Loucy (cell line): ENCODE results near the gene VTCN1.

ENCODE experiments used
- H2AFZ ChIP-seq: fragments of 200-600 bp; sonication (generic); 2 replicates; pipeline ENCODE4 v1.6.0; 2016; ENCODE audit warnings: antibody characterized with exemption, mild to moderate bottlenecking, low read length, moderate library complexity
- H3F3A ChIP-seq: fragments of 200-600 bp; 2 replicates; pipeline ENCODE4 v1.6.0; 2016; ENCODE audit warnings: antibody characterized with exemption, low read depth, mild to moderate bottlenecking
- H3K27me3 ChIP-seq: fragments of 200-600 bp; sonication (generic); 2 replicates; pipeline ENCODE4 v1.6.1; 2014; ENCODE audit warnings: low read length, mild to moderate bottlenecking; ENCODE audit not compliant: insufficient read depth, poor library complexity, severe bottlenecking
- H3K36me3 ChIP-seq: fragments of 200-600 bp; sonication (generic); 2 replicates; pipeline ENCODE4 v1.6.1; 2016; ENCODE audit warnings: low read length; ENCODE audit not compliant: insufficient read depth
- H3K4me1 ChIP-seq: fragments of 200-600 bp; sonication (generic); 2 replicates; pipeline ENCODE4 v1.5.1; 2014; ENCODE audit warnings: low read length, mild to moderate bottlenecking; ENCODE audit not compliant: insufficient read depth, poor library complexity, severe bottlenecking
- H3K4me2 ChIP-seq: fragments of 200-600 bp; sonication (generic); 2 replicates; pipeline ENCODE4 v1.6.0; 2014; ENCODE audit warnings: antibody characterized with exemption, low read length, low read depth, mild to moderate bottlenecking; ENCODE audit not compliant: poor library complexity, severe bottlenecking
- H3K4me3 ChIP-seq: fragments of 200-600 bp; sonication (generic); 2 replicates; pipeline ENCODE4 v1.5.1; 2014; ENCODE audit warnings: low read length, mild to moderate bottlenecking, mixed read lengths; ENCODE audit not compliant: poor library complexity, severe bottlenecking
- H3K79me2 ChIP-seq: fragments of 200-600 bp; sonication (generic); 2 replicates; pipeline ENCODE4 v1.6.1; 2014; ENCODE audit warnings: low read length; ENCODE audit not compliant: insufficient read depth
- H3K9ac ChIP-seq: fragments of 200-600 bp; sonication (generic); 2 replicates; pipeline ENCODE4 v1.6.0; 2014; ENCODE audit warnings: mild to moderate bottlenecking, low read depth, low read length, moderate library complexity; ENCODE audit not compliant: poor library complexity, severe bottlenecking
- H3K9me2 ChIP-seq: fragments of 200-600 bp; sonication (generic); replicated peaks from 2 replicates; pipeline ENCODE4 v1.6.1; 2016; ENCODE audit warnings: low read depth, low read length, mixed read lengths
- H3K9me3 ChIP-seq: fragments of 200-600 bp; sonication (generic); 2 replicates; pipeline ENCODE4 v1.6.1; 2014; ENCODE audit warnings: mild to moderate bottlenecking, antibody characterized with exemption, low read length, low read depth; ENCODE audit not compliant: insufficient read depth
- H4K20me1 ChIP-seq: fragments of 200-600 bp; sonication (generic); 2 replicates; pipeline ENCODE4 v1.6.0; 2014; ENCODE audit warnings: antibody characterized with exemption, low read length, mild to moderate bottlenecking; ENCODE audit not compliant: insufficient read depth, poor library complexity, severe bottlenecking
- EZH2phosphoT487 ChIP-seq: fragments of 200-600 bp; IDR thresholded peaks from 2 replicates; pipeline ENCODE4 v1.6.1; 2018; ENCODE audit warnings: antibody characterized with exemption, mild to moderate bottlenecking, moderate library complexity, borderline replicate concordance
- TF ChIP-seq, protein P1 (sequence below): fragments of 200-600 bp; sonication (generic); conservative IDR thresholded peaks from 2 replicates; pipeline ENCODE4 v1.5.1; 2014; ENCODE audit warnings: mild to moderate bottlenecking, antibody characterized with exemption, low read length

Gene VTCN1

DNA sequence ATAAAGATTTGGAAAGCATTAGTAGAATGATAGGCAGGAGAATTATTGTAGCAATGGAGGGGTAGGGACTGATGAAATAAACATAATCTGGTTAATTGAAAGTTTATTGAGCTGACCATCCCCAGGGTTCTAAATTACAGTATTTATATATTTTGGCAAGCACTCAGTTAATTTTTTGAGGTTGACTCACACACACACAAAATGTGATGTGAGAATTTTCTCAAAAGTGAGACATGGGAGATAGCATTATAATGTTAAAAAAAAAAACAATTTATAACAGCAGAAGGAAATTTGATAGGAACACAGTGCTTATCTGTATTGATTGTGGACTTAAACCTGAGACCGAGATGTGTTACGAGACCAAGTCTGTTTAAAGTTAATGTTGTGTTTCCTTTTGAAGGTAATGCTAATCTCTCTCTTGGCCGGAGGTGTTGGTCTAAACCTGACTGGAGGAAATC is 113.7 kb downstream of the VTCN1 start:
- H3K9me2 ChIP-seq = no peaks in the 10 kb centered on the region
- H3F3A ChIP-seq = no peaks in the 10 kb centered on the region
- H3K4me1 ChIP-seq = peaks cover 6% of the 10 kb centered on the region
- no peaks in the 10 kb centered on the region for H3K9me3 ChIP-seq
- no peaks in the 10 kb centered on the region for H3K79me2 ChIP-seq
- no peak overlapping the region for H2AFZ ChIP-seq
- no peaks in the 10 kb centered on the region for H4K20me1 ChIP-seq
- H3K9ac ChIP-seq = no peak overlapping the region
- TF ChIP-seq EZH2phosphoT487 = no peak
- TF ChIP-seq, protein P1, sequence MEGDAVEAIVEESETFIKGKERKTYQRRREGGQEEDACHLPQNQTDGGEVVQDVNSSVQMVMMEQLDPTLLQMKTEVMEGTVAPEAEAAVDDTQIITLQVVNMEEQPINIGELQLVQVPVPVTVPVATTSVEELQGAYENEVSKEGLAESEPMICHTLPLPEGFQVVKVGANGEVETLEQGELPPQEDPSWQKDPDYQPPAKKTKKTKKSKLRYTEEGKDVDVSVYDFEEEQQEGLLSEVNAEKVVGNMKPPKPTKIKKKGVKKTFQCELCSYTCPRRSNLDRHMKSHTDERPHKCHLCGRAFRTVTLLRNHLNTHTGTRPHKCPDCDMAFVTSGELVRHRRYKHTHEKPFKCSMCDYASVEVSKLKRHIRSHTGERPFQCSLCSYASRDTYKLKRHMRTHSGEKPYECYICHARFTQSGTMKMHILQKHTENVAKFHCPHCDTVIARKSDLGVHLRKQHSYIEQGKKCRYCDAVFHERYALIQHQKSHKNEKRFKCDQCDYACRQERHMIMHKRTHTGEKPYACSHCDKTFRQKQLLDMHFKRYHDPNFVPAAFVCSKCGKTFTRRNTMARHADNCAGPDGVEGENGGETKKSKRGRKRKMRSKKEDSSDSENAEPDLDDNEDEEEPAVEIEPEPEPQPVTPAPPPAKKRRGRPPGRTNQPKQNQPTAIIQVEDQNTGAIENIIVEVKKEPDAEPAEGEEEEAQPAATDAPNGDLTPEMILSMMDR = no peak
- H3K27me3 ChIP-seq = no peaks in the 10 kb centered on the region
- peaks cover 88% of the 10 kb centered on the region; the same call in 1 of the 2 replicates for H3K36me3 ChIP-seq
- H3K4me2 ChIP-seq = no peak overlapping the region
- H3K4me3 ChIP-seq = no peak overlapping the region

DNA sequence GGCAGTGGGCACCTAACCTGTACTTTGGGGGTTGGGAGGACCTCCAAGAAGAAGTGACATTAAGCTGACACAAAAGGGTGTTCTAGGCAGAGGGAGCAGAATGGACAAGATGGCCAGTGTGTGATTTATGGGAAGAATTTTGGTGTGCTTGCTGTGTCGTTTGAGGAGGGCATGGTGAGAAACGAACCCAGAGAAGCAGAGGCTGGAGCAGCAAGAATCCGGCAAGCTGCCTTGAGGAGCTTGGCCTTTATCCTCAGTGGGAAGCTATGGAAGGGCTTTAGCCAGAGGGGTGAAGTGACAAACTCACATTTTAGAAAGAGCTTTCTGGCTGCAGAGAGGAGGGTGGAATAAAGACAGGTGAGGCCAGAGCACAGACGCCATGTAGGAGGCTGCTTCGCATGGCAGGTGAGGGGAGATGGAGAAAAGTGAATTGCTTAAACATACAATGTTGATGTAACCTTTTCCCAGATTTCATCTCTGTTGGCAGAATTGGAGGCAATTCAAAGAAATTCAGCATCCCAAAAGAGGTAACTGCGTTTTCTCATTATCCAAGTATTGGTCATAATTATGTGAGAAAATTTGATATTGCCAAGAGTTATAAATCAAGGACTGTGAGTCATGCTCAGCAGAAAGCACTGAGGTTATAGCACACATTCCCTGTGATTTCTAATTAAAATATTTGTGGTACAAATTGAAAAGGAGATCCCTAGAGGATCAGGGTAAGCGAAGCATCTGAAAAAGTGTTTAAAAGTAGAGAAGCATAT is 115.7 kb downstream of the VTCN1 start:
- no peaks in the 10 kb centered on the region for H3F3A ChIP-seq
- H3K9me3 ChIP-seq = no peaks in the 10 kb centered on the region
- H3K9me2 ChIP-seq = no peaks in the 10 kb centered on the region
- no peaks in the 10 kb centered on the region for H3K27me3 ChIP-seq
- H3K4me1 ChIP-seq = peaks cover 6% of the 10 kb centered on the region
- no peak for TF ChIP-seq EZH2phosphoT487
- TF ChIP-seq, protein P1 = no peak
- no peaks in the 10 kb centered on the region for H3K79me2 ChIP-seq
- H3K9ac ChIP-seq = no peak overlapping the region
- no peak overlapping the region for H2AFZ ChIP-seq
- H4K20me1 ChIP-seq = no peaks in the 10 kb centered on the region
- H3K4me2 ChIP-seq = no peak overlapping the region
- no peak overlapping the region for H3K4me3 ChIP-seq
- H3K36me3 ChIP-seq = peaks cover 90% of the 10 kb centered on the region; the same call in 1 of the 2 replicates

DNA sequence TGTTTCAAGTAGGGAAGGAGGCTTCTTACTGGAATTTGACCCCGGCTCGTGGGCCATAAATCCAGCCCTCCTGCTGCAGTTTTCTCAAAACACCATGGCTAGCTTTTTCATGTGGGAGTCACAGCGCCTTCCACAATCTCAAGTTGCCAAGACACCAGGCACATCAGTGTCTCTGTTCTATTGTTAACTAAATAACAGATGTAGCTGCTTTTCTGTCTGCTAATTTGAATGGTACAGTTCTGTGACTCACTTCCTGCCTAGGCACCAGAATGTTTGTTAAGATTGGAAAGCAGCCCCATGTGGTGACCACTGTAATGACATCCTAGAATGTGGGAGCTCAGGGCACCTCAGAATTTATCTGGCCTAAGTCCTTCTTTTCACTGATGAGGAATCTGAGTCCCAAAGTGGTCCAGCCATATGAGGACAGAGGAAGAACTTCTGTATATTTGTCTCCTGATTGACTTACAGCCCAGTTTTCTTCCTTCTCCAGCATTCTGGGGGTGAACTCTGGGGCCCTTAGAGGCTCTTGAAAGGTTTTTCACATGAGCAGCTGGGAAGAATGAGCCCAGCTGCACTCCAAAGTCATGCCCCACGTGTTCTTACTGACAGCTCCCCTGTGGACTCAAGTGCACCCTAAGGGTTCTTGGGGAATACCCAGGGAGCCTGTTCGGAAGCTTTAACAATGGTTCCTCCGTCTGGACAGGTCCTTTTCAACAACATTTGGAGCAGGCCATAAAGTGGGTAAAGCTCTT is 116.7 kb downstream of the VTCN1 start:
- Histone ChIP-seq H3K9me2 (no peaks in the 10 kb centered on the region), H2AFZ (no peak overlapping the region), H3K79me2 (no peaks in the 10 kb centered on the region), H4K20me1 (no peaks in the 10 kb centered on the region), H3K9me3 (no peaks in the 10 kb centered on the region), H3K9ac (no peak overlapping the region), H3F3A (no peaks in the 10 kb centered on the region), H3K4me2 (no peak overlapping the region), H3K4me1 (peaks cover 6% of the 10 kb centered on the region), H3K27me3 (no peaks in the 10 kb centered on the region), H3K4me3 (no peak overlapping the region), H3K36me3 (peaks cover 85% of the 10 kb centered on the region; the same call in 1 of the 2 replicates)
- TF ChIP-seq, protein P1 = peak; percentile 58
- TF ChIP-seq EZH2phosphoT487 = no peak
